ENCODE results near the gene CACNA1E. TPM values are rescaled to one million over a fixed set of nuclear protein-coding genes. Genes with fewer than 3 reads are reported as not detected.

The CACNA1E gene
- total RNA-seq, 1 experiment from 2014 or later, result 0.46 TPM

- Histone ChIP-seq H3K9ac (ENCODE audit: extremely low read depth, insufficient read length, low read length) (no peak overlapping the region), H3K56ac (ENCODE audit: insufficient read length, low read depth, low read length) (no peak overlapping the region), H3K9me3 (ENCODE audit: control insufficient read depth, low read depth, low read length) (no peaks in the 10 kb centered on the region), H3K27me3 (ENCODE audit: insufficient read depth, low read length) (no peaks in the 10 kb centered on the region), H3K4me1 (ENCODE audit: insufficient read depth, low read length) (no peaks in the 10 kb centered on the region), H3K18ac (ENCODE audit: insufficient read length, low read depth, low read length) (no peak overlapping the region), H4K8ac (replicated peaks; ENCODE audit: insufficient read length, low read depth, low read length) (no peak overlapping the region), H3K14ac (ENCODE audit: insufficient read depth, low read length) (no peak overlapping the region), H4K20me1 (ENCODE audit: control insufficient read depth, insufficient read depth, insufficient read length) (no peaks in the 10 kb centered on the region), H2BK120ac (ENCODE audit: low read depth, low read length, poor library complexity, severe bottlenecking) (no peak overlapping the region), H3K79me2 (ENCODE audit: insufficient read depth, low read length) (no peaks in the 10 kb centered on the region), H2BK5ac (ENCODE audit: insufficient read length, low read length) (no peak overlapping the region), H4K91ac (ENCODE audit: insufficient read length, low read depth, low read length) (no peak overlapping the region), H2AFZ (ENCODE audit: low read length) (no peak overlapping the region), H3K27ac (ENCODE audit: insufficient read length, low read depth, low read length) (no peak overlapping the region), H3T11ph (ENCODE audit: low read length) (no peak overlapping the region), H2AK5ac (ENCODE audit: insufficient read length, low read length) (no peak overlapping the region), H4K5ac (ENCODE audit: insufficient read length, low read depth, low read length) (no peak overlapping the region), H2BK20ac (ENCODE audit: low read depth, low read length, poor library complexity, severe bottlenecking) (no peak overlapping the region), H3K23me2 (ENCODE audit: insufficient read length, low read depth, low read length, poor library complexity, severe bottlenecking) (no peaks in the 10 kb centered on the region), H3K4ac (ENCODE audit: low read depth, low read length) (no peak overlapping the region), H3K79me1 (ENCODE audit: insufficient read depth, low read depth, low read length, poor library complexity, severe bottlenecking) (no peaks in the 10 kb centered on the region), H2BK15ac (ENCODE audit: low read depth, low read length) (no peak overlapping the region), H3K23ac (ENCODE audit: insufficient read length, low read depth, low read length) (no peak overlapping the region), H3K4me2 (ENCODE audit: insufficient read depth, insufficient read length, low read length) (no peak overlapping the region), H2BK12ac (ENCODE audit: insufficient read length, low read depth, low read length) (no peak overlapping the region)
- DNase-seq, result no peak
- Mint-ChIP-seq H3K4me1 (peaks cover 0 to 8% of the 10 kb centered on the region in 2 experiments; a peak in 2 of 4 replicates), H3K4me3 (no peak overlapping the region), H3K36me3 (ENCODE audit: insufficient read depth in 1 of 3, low read depth in 3 of 3) (no peaks in the 10 kb centered on the region), H3K9me3 (no peaks in the 10 kb centered on the region), H3K27ac (no peak overlapping the region), H3K27me3 (ENCODE audit: low read depth) (peaks cover 5% of the 10 kb centered on the region)
- no peak for TF ChIP-seq CTCF (conservative IDR thresholded peaks at IDR 0.05)
- WGBS (ENCODE audit: extremely low coverage, insufficient read length, low lambda C conversion rate), result no CpG with 5 or more reads among the region's 3 CpGs
Measured at GRCh38 chr1:181759481-181759880, 276.2 kb downstream of the CACNA1E start.
